NCI-H82 treated with DMSO at 0.1 percent for 48 hours (cell line): ENCODE results near the gene ARSA.
"Not testable (repeated sequence)": the region's sequence is repeated elsewhere in the genome, so short reads cannot be mapped to it uniquely, and the experiment has no call there.

ENCODE experiments used
- DNase-seq: peaks from one replicate; lab custom pipeline; 2025; ENCODE audit not compliant: unreplicated experiment; lab: John Stamatoyannopoulos, UW

The ARSA gene

DNA sequence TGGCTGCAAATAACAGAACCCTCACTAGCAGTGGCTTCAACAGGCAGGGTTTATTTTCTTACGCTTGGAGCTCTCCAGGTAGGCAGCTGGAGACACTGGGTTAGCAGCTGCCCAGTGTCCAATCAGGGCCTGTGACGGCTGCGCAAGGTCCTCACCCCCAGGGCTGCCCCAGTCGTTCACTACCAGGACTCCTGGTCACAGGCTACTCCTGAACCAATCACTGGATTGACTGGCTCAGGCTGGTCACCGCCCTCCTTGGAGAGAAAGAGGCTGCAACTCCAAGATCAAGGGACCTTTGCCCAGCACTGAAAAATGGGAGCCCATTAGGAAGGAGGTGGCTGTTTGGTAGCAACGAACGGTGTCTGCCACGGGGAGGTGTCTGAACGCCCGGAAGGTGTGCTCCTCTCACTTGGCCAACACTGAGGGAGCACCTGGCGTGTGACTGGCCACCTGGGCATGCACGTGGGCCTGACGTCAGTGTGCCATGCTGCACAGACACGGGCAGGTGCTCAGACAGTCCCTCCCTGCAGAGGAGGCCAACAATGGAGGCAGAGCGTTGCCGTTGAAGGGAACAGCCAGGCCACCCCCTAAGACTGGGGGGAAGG is 5.1 kb downstream of the ARSA start:
- no peak for DNase-seq

DNA sequence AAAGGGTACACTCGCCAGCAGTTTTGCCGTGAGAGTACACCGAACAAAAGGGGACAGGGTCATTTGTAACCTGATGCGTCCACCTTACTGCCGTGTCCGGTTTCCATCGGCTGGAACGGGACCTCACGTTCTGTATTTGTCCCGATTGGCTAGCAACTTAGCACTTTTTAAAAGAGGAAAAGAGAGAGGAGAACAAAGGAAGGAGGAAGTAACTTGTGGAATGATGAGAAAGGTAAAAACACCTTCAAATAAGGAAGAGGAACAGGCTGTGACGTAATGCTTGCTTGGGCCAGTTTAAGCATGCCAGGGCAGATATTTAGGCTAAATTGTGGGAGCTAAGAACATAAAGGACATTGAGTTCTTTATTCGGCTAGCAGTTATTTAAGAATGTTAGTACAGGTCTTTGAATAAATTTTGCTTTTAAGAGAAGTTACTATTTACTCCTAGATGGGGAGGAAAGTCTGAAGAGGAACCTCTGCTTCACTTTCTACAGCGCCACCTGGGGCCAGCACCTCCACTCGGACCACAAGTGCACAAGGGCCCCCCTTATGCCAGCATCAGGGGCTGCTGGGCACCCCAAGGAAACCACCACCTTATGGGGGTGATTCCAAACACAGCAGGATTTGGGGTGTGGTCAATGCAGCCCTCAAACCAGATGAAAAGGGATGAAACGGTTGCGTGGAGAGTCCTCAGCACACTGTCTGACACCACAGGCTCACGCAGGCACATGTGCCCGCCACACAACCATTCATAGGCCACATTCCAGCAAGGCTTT is 5.8 kb downstream of the ARSA start:
- DNase-seq, result no peak

DNA sequence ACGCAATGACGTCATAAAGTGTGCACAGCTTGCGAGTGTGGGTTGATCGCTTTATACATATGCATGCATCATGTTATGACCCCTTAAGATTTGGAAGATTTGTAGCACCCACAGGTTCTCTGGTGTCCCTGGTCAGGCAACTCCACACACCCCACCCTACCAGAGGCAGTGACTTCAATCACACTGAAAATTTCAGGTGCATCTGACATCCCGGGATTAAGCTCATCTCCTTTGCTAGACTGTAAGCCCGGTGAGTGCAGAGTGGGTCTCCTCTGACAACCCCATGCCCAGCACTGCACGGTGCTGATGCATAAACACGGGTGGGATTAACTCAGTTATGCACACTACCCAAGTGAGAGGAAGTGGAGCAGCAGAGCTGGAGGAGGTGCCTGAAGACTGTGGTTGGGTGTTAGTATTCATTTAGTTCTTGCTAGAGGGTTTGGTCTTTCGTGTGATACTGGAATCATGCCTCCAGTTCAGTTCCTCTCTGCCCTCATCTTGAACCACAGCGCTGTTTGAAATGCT is 6.5 kb downstream of the ARSA start:
- DNase-seq, result no peak

DNA sequence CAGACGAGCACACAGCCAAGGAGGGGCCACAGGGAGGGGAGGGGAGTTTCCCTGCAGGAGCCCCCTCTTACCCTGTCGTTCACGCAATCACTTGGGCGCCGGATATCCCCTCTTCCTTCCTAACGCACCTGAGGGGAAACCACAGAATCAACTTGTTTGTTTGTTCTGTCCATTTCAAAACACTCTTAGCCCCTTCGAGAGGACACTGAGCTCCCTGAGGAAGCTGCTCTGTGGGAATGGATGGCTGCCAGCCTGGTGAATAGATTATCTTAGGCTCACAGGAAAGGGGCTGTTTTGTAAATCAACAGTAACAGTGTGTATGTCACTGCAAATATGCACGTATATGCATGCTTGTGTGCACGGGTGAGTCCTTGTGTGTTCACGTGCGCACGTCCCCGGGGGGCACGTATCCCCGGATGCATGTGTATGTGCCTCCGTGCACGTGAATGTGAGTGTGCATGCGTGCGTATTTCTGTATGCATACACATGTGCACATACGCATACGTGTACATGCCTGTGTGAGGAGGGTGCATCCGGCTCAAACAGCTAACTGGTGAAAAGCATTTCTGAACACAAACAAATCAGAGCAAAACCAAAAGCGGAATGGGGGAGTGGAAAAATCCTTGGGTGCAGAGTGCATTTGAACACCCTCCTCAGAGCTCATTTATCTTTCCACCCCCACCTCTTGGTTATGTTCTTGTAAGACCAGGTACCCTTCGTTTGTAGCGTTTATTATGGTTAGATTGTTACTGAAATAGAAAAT is 7.2 kb downstream of the ARSA start:
- DNase-seq, result no peak

DNA sequence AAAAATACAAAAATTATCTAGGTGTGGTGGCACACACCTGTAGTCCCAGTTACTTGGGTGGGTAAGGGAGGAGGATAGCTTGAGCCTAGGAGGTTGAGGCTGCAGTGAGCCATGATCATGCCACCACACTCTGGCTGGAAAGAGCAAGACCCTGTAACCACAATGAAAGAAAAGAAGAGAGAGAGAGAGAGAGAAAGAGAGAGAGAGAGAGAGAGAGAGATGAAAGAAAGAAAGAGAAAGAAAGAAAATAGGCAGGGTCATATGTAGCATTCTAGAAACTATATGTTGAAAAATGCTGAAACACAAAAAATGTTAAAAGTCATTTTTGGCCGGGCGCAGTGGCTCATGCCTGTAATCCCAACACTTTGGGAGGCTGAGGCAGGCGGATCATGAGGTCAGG is 13.7 kb downstream of the ARSA start:
- not testable (repeated sequence) for DNase-seq

DNA sequence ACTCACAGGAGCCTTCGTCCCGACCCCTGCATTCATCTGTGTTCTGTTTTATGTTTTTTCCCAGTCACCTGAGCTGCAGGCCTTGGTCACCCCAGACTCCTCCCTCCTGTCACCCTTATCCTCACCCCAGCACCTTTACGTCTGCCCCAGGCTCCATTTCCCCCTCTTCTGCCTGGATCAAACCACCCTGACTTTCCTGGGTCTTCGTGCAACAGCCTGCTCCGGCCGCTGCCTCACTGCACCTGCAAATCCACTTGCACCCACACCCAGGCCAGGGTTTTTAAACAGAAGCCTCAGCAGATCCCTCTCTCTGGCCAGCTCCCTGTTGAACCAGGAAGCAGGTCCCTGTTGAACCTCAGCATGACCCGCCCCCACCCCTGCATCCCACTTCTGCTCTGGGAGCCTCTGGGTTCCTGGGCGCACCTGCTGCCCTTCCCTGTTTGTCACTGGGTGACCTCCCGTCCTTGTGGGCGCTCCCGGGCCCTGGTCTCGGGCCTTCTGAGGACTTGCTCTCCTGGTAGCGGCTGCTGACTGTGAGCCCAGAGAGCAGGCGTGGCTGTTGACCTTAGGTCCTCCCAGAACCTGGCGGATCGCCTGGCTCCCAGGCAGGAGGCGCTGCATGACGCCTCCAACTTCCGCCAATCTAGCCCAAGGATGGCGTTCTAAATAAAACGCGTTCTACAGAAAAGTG is 14.5 kb downstream of the ARSA start:
- DNase-seq, result no peak

DNA sequence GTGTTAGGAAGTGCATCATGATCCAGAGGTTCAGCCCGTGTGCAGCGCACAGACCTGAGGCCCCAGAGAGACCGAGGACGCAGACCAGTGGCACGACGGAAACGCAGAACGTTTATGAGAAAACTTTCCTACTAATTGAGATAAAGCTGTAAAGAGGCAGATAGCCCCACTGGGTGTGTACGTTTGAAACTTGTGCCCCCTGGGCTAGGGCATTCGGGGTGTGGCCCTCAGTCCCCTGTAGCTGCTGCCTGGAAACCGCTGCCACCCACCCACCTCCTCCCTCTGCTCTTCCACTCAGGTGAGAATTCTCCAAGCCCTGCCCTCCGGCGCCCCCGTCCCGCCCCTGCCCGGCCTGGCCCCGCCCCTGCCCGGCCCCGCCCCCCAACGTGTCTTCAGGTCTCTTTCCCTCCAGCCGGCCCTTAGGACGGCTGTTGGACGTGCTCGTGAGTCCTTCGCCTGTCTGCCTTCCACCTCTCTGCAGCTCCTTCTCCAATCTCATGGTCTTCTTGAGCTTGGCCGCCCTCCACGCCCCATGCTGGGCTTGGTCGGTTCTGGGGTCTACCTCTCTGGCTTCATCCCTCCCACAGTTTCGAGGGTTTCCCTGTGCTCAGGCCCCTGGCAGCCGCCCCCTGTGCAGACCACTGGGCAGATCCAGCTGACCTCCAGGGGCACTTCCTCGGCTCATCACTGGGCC is 15.3 kb downstream of the ARSA start:
- no peak for DNase-seq

DNA sequence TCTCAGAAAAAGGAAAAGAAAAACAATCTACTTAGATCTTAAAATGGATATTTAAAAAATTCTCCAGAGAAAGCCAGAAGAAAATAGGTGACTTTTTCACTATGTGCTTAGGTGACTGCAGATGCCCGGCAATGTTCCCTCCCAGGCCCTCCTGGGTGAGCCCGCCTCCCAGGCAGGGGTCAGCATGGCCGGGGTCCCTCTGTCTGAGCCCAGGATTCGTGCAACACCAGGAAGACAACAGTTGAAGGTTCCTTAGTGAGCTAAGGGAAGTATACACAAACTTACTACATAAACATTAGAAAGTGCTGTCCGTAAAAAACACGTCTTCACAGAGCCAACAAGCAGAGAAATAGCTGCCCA is 15.8 kb downstream of the ARSA start:
- no peak for DNase-seq

DNA sequence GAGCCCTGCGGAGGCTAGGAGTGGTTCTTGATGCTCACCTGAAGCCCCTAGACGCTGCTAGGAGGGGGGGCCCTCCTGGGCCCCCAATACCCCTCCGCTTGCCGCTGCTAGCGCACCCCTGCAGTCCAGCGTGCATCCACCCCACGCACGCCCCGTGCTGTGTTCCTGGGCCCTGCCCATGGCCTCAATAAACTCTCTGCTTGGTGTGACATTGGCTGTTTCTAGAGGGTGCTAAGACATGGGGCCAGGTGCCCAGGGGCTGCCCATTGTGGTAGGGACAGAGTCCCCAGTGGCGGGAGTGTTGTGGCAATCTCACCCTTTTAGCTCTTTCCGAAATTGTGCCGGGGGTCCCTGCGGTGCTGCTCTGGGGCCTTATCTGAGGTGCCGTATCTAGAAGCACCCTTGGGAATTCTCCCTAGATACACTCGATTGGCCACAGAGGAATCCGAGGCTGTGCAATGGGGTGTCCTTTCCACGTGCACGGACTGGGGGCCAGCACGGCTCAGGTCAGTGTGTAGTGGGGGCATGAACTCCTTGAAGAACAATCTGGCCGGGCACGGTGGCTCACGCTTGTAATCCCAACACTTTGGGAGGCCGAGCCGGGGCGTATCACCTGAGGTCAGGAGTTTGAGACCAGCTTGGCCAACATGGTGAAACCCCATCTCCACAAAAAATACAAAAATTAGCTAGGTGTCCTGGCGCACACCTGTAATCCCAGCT is 16.5 kb downstream of the ARSA start:
- no peak for DNase-seq

DNA sequence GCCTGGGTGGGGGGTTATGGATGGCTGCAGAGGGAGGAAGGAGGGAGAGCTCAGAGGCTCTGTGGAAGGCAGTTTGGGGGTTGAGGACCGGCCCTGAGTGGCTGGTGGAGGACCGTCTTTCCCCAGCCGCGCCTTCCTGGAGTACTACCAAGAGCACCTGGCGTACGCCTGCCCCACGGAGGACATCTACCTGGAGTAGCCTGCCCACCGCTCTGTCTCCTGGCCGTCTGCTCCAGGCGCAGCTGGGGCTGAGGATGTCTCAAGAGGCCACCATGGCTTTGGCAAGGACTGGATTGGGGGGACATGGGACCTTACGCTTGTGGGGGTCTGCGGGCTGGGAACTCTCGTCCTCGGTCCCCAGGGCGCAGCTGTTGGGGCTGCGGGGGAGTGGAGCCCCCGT is 17.4 kb downstream of the ARSA start:
- DNase-seq, result no peak

DNA sequence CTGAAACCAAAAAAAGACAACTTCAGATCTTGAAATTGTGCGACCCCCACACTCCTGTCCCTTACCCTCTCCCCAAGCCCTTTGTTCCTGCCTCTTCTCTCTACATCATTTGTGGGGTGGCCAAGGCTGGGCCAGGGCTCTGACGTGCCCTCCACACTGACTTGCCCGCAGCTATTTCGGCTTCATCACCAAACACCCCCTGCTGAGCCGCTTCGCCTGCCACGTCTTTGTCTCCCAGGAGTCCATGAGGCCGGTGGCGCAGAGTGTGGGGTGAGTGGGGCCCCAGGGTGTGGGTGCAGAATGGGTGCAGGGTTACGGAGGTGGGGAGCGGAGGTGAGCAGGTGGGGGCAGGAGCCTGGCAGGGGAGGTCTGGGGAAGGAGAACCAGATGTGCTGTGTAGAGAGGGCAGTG is 17.9 kb downstream of the ARSA start:
- no peak for DNase-seq

DNA sequence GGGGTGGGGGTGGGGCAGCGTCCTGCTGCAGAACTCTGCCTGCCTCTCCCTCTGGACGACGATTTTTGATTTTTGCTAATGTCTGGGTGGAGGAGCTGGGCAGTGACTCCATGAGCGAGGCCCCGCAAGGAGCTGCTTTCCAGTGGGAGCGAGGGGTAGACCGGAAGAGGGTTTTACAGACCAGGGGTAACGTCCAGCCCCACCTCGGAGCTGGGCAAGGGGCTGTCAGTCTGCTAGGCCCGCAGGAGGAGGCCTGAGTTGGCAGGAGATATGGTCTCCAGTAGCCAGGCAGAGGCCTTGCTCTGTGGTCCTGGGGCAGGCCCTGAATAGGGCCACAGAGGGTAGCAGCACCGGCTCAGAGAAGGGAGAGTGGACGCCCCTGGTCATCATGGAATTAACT is 18.4 kb downstream of the ARSA start:
- DNase-seq, result no peak

DNA sequence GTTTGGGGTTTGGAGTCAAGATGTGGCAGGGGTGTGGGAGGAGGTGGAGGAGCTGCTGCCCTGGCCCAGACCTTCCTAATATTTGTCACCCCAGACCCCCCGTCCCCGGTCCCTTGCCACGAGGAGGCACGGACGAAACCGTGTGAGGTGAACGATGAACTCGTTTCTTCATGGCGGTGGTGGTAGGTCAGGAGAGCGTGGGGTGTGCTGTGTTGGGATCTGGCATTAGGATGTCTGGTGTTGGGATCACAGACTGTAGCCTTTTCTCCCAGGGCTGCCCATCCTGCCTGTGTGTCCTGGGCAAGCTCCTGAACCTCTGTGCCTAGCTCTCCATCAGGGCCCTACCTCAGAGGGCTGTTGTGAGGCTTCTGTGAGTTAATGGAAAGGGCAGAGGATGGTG is 19.0 kb downstream of the ARSA start:
- no peak for DNase-seq

DNA sequence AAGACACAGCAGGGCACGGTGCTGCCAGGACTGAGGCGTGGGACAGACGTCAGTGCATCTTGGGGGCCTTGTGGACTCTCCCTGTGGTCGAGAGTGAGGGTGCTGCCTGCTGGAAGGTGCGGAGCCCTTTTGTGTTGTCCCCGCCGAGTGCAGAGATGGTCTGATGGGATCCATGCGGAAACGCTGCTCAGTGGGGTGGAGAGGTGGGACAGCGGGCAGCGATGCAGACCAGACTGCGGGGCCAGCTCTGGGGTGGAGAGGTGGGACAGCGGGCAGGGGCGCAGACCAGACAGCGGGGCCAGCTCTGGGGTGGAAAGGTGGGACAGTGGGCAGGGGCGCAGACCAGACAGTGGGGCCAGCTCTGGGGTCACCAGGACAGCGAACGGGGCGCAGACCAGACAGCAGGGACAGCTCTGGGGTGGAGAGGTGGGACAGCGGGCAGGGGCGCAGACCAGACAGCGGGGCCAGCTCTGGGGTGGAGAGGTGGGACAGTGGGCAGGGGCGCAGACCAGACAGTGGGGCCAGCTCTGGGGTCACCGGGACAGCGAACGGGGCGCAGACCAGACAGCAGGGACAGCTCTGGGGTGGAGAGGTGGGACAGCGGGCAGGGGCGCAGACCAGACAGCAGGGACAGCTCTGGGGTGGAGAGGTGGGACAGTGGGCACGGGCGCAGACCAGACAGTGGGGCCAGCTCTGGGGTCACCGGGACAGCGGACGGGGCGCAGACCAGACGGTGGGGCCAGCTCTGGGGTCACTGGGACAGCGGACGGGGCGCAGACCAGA is 19.7 kb downstream of the ARSA start:
- DNase-seq, result not testable (repeated sequence)

DNA sequence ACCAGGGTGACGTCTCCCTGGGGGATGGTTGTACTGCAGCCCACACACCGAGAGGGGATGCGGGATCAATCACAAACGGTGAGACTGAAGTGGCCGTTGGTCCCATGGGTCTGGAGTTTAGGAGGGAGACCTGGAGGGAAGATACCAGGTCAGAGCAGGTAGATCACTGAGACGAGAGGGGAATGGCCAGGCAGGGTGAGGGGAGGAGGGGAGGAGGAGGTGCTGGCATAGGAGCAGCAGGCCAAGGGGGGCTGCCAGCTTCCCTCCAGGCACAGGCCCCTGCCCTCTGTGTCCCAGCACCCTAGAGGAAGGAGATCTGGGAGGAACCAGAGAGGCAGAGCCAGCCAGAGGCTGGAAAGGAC is 20.3 kb downstream of the ARSA start:
- no peak for DNase-seq

DNA sequence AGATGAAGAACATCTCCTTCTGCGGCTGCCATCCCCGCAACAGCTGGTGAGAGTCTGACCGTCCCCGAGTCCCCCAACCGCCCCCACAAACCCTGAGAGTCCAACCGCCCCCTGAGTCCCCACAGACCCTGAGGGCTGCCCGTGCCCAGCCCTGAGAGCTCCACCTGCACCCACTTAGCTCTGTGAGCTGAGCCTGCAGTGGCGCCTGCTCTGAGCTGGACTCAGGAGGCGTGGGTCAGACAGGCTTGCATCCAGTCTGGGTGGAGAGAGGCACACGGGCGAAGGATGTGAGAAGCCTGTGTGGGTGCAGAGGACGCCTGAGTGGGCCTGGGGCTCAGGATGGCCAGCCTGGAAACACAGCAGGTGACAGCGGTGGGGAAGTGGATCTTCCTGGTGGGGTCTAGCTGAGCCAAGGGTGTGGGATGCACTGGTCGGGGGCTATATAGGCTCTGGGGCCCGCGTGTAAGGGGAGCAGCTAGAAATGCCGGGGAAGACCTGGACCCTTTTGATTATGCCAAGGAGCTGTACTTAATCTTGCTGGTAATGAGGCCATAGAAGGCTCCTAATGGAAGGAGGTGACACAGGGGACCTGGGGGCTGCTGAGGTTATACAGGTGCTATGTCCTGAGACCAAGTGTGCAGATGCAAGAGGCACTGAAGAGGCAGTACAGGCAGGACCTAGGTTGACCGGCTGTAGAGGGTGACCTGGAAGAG is 20.9 kb downstream of the ARSA start:
- no peak for DNase-seq

DNA sequence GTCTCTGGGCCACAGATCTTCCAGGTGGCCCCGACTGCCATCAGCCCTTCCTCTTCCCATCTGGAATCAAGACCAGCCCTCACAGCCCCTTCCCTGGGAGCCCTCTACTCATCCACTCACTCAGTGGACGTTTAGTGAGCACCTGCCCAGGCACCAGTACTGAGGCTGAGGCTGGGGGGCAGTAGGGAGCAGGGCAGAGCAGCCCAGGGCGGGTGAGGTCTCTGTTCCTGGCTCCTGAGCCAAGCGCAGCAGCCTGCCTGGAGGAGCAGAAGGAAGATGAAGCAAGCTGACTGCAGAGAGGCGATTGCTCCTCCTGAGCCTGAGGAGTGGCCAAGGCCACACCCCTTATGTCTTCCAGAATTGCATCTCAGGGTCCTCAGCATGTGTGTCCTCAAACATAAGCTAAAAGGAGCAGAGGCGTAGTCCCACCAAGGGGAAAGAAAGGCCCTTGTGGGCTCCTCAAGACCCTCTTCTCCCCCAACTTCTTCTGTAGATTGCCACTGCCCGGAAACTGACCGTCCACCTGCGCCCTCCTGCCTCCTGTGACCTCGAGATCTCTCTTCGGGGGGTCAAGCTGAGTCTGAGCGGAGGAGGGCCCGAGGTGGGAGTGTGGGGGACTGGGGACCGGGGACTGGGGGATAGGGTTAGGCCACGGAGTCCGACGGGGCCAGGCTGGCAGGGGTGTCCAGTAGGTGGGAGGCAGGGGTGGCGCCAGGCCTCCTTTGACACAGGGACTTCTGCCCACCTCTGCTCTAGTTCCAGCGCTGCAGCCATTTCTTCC is 21.6 kb downstream of the ARSA start:
- no peak for DNase-seq

DNA sequence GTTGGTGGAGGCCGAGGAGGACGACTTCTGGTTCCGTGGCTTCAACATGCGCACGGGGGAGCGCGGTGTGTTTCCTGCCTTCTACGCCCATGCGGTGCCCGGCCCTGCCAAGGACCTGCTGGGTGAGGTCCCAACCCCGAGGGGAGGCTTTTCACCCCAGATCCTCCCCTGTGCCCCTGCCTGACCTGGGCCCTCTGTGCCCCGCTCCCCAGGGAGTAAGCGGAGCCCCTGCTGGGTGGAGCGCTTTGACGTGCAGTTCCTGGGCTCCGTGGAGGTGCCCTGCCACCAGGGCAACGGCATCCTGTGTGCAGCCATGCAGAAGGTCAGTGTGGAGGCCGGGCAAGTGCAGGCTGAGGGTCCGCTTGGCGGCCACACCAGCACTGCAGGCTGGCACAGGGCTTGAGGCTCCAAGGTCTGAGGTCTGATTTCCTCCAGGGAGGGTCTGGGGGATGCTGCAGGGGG is 22.3 kb downstream of the ARSA start:
- no peak for DNase-seq
